Natural killer cell (primary cell): ENCODE measurements around the gene TOM1. TPM values are rescaled to one million over a fixed set of nuclear protein-coding genes. Genes with fewer than 3 reads are reported as not detected.

ENCODE experiments used
- ATAC-seq, 3 donors: fragments of 150-1000 bp in 2 of 3; fragments of 200-7000 bp in 1 of 3; cut with Tn5 transposase; 1 replicate in 1 of 3; 2 replicates in 2 of 3; pipeline ENCODE4 v1.10.0; 2021; ENCODE audit warnings: mild to moderate bottlenecking in 2 of 3, moderate library complexity in 2 of 3
- DNase-seq, 2 donors: peaks; one replicate each; pipeline versions ENCODE4 v3.0.0 to v3.0.0-alpha.2; 2013 to 2021; ENCODE audit warnings: mixed read lengths in 1 of 2
- H3K27ac ChIP-seq: one replicate; pipeline ENCODE4 v1.5.1; 2013; ENCODE audit warnings: mild to moderate bottlenecking, low read length
- H3K27me3 ChIP-seq: one replicate; pipeline ENCODE4 v1.6.1; 2013; ENCODE audit warnings: low read length; ENCODE audit not compliant: control insufficient read depth, insufficient read depth
- H3K36me3 ChIP-seq: one replicate; pipeline ENCODE4 v1.6.1; 2013; ENCODE audit warnings: low read length; ENCODE audit not compliant: control insufficient read depth, insufficient read depth
- H3K4me1 ChIP-seq: one replicate; pipeline ENCODE4 v1.6.1; 2013; ENCODE audit warnings: low read length; ENCODE audit not compliant: control insufficient read depth, insufficient read depth
- H3K4me3 ChIP-seq: one replicate; pipeline ENCODE4 v1.5.1; 2013; ENCODE audit warnings: low read length
- H3K9me3 ChIP-seq: one replicate; pipeline ENCODE4 v1.6.1; 2013; ENCODE audit warnings: low read length; ENCODE audit not compliant: control insufficient read depth, insufficient read depth
- H3K27ac Mint-ChIP-seq, 2 donors: one replicate each; pipeline ENCODE4 v1.8.0; 2022; ENCODE audit warnings: mild to moderate bottlenecking in 2 of 2, mixed read lengths in 2 of 2, moderate library complexity in 1 of 2
- H3K27me3 Mint-ChIP-seq, 2 donors: one replicate each; pipeline ENCODE4 v1.8.0; 2022; ENCODE audit warnings: low read depth in 2 of 2, mixed read lengths in 2 of 2
- H3K36me3 Mint-ChIP-seq: one replicate; pipeline ENCODE4 v1.8.0; 2022; ENCODE audit warnings: mixed read lengths
- H3K4me1 Mint-ChIP-seq, 2 donors: one replicate each; pipeline ENCODE4 v1.8.0; 2022; ENCODE audit warnings: mixed read lengths in 2 of 2
- H3K4me3 Mint-ChIP-seq: one replicate; pipeline ENCODE4 v1.8.0; 2022; ENCODE audit warnings: mild to moderate bottlenecking, moderate library complexity, mixed read lengths
- H3K9me3 Mint-ChIP-seq, 2 donors: one replicate each; pipeline ENCODE4 v1.8.0; 2022; ENCODE audit warnings: mixed read lengths in 2 of 2
- WGBS: methylation state at CpG from one replicate; pipeline ENCODE4 v1.1.7; 2013; ENCODE audit warnings: missing lambda C conversion rate; ENCODE audit not compliant: insufficient coverage; 5-methylcytosine and 5-hydroxymethylcytosine counted together
- intact Hi-C: fragments of 100-400 bp; cut with micrococcal nuclease; formaldehyde crosslinking; loops from one replicate; pipeline ENCODE4 v1.14.2; 2022
- total RNA-seq, 4 donors: library from RNA; stranded (reverse); fragments of 120-200 nt in 1 of 4; gene quantifications; one replicate each; pipeline versions ENCODE4 v1.2.3 to v1.2.4, GENCODE V29; 2013 to 2022
- TF ChIP-seq, protein P1 (sequence below): fragments of 200-600 bp; IDR thresholded peaks from one replicate; pipeline ENCODE4 v1.8.0; 2022; ENCODE audit warnings: antibody characterized with exemption

Gene TOM1
- total RNA-seq, 3 donors from 2014 or later (not counting 1 experiment from before 2014, with no cell fraction given) = 102 to 132 (median 107) TPM

DNA sequence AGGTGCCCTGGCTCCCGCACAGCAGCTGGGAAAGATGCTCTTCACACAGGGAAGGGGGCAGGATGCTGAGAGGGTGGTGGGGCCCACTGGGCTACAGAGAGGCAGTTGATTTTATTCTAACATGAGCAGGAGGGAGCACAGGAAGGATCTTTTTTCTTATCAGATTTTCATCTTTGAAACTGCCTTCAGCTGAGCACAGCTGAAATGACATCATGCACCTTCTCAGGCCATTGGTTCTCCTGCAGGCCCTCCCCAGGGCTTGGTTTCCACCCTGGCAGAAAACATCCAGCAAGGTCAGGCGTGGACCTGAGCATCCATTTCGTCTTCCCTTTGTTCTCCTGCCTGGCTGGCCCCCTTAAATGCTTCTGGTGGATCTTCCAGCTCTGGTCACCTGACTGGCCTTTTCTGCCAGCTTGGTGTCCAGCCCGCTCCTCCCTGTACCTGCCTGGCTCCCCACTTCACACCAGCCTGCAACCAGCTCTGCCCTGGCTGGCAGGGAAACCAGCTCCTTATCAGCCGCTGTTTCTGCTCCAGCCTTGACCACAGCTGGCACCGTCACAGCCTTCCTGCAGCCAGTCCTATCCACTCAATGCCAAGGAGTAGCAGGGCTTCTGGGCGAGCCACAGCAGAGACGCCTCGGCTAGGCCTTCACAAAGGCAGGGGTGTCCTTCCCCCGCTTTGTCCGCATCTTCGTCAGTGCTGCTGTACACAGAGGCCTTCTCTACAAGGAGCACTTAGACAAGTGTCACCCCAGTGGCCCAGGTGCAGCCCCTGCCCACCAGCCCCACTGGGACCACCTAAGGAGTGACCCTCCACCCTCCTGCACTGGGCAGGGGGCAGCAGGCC is 36.5 kb downstream of the TOM1 start:
- intact Hi-C loops = no loop called here

DNA sequence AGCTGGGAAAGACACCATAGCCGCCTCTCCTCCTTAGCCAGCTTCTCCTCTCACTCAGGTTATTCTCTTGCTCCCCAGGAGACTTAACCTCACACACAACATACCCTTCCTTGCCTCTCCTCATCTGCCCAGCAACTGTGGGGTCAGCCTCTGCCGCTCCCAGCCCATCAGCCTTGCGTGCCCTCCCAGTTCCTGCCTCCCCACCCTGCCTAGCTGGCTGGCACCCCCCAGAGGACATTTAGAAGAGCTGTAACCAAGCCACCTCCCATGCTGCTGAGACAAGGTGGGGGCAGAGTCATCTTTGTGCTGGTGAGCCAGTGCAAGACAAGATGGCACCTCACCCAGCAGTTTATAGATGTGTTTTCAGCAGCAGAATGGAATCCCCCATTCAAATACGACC is 38.2 kb downstream of the TOM1 start:
- no peak overlapping the region for H3K27ac Mint-ChIP-seq
- peak in 1 of 2 donors; percentile 43 for DNase-seq

More for the DNA sequence above, 36.5 kb downstream of the TOM1 start:
- DNase-seq (no peak), ATAC-seq (no peak)
- Histone ChIP-seq H3K36me3 (peaks cover 50% of the 10 kb centered on the region), H3K27ac (no peak overlapping the region), H3K4me3 (no peak overlapping the region), H3K4me1 (no peaks in the 10 kb centered on the region), H3K9me3 (no peaks in the 10 kb centered on the region), H3K27me3 (no peaks in the 10 kb centered on the region)
- H3K4me1 Mint-ChIP-seq = peaks cover 0 to 6% of the 10 kb centered on the region in 2 donors
- WGBS = 92% methylated on average over 12 of the region's 12 CpGs
- H3K9me3 Mint-ChIP-seq = no peaks in the 10 kb centered on the region
- TF ChIP-seq, protein P1, sequence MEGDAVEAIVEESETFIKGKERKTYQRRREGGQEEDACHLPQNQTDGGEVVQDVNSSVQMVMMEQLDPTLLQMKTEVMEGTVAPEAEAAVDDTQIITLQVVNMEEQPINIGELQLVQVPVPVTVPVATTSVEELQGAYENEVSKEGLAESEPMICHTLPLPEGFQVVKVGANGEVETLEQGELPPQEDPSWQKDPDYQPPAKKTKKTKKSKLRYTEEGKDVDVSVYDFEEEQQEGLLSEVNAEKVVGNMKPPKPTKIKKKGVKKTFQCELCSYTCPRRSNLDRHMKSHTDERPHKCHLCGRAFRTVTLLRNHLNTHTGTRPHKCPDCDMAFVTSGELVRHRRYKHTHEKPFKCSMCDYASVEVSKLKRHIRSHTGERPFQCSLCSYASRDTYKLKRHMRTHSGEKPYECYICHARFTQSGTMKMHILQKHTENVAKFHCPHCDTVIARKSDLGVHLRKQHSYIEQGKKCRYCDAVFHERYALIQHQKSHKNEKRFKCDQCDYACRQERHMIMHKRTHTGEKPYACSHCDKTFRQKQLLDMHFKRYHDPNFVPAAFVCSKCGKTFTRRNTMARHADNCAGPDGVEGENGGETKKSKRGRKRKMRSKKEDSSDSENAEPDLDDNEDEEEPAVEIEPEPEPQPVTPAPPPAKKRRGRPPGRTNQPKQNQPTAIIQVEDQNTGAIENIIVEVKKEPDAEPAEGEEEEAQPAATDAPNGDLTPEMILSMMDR = no peak
- no peaks in the 10 kb centered on the region for H3K36me3 Mint-ChIP-seq
- H3K27me3 Mint-ChIP-seq = no peaks in the 10 kb centered on the region
- H3K4me3 Mint-ChIP-seq = no peak overlapping the region
- H3K27ac Mint-ChIP-seq = no peak overlapping the region

DNA sequence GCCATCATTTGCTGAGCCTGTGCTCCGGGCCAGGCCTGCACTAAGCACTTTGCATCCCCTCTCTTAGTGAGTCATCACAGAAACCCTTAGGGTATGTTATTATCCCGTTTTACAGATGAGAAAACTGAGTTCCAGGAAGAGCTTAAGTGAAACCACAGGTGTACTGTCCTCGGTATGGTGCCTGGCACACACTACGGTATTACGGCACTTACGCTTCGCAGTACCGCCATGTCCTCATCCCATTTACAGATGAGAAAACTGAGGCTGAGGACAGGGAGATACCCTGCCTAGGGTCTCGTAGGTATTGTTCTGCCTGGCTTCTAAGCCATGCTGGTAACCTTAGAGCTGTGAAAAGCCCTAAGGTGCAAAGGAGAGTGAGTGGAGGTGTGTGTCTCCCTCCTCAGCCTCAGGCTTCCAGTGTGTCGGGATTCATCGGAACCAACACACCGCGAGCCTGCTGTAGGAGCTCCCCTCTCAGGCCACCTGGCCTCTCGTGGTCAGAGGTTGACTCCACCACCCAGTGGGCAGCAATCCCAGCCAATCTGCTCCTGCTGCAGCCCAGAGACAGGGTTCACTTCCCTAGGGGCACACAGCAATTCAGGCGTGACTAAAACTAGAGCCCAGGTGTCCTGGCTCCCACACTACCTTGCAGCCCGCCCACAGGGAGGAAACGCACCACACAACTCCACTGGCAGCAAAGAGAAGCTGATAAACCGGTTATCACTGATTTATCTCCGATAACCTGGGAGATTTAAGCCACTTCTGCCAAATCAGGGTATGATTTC is 41.6 kb downstream of the TOM1 start:
- TF ChIP-seq, protein P1 = no peak

More for the DNA sequence above, 38.2 kb downstream of the TOM1 start:
- Mint-ChIP-seq H3K36me3 (no peaks in the 10 kb centered on the region), H3K4me1 (peaks cover 0 to 4% of the 10 kb centered on the region in 2 donors), H3K9me3 (no peaks in the 10 kb centered on the region), H3K4me3 (no peak overlapping the region), H3K27me3 (no peaks in the 10 kb centered on the region)
- H3K4me1 ChIP-seq = no peaks in the 10 kb centered on the region
- intact Hi-C loops = no loop called here
- H3K27me3 ChIP-seq = no peaks in the 10 kb centered on the region
- no peaks in the 10 kb centered on the region for H3K9me3 ChIP-seq
- H3K4me3 ChIP-seq = no peak overlapping the region
- TF ChIP-seq, protein P1 = no peak
- peak in 2 of 3 donors; percentile 41 to 56 for ATAC-seq
- H3K27ac ChIP-seq = no peak overlapping the region
- H3K36me3 ChIP-seq = peaks cover 42% of the 10 kb centered on the region
- WGBS = 85% methylated on average over 4 of the region's 4 CpGs

More for the DNA sequence above, 41.6 kb downstream of the TOM1 start:
- no peaks in the 10 kb centered on the region for H3K27me3 Mint-ChIP-seq
- no peaks in the 10 kb centered on the region for H3K36me3 Mint-ChIP-seq
- Histone ChIP-seq H3K4me1 (no peaks in the 10 kb centered on the region), H3K27ac (no peak overlapping the region), H3K36me3 (peaks cover 24% of the 10 kb centered on the region), H3K27me3 (no peaks in the 10 kb centered on the region), H3K9me3 (no peaks in the 10 kb centered on the region), H3K4me3 (no peak overlapping the region)
- H3K9me3 Mint-ChIP-seq = no peaks in the 10 kb centered on the region
- H3K4me1 Mint-ChIP-seq = peaks cover 0 to 4% of the 10 kb centered on the region in 2 donors
- intact Hi-C loops = no loop called here
- 90% methylated on average over 19 of the region's 19 CpGs for WGBS
- ATAC-seq (no peak), DNase-seq (no peak)
- H3K4me3 Mint-ChIP-seq = no peak overlapping the region
- peak overlapping the region in 1 of 2 donors; percentile 27 for H3K27ac Mint-ChIP-seq
